Mammary epithelial cell (primary cell): ENCODE results near the gene SLC7A7.

Source experiments
- EZH2 ChIP-seq: IDR thresholded peaks from 2 replicates; pipeline ENCODE4 v1.6.1; 2012; ENCODE audit warnings: low read length, inconsistent platforms, borderline replicate concordance
- TF ChIP-seq, protein P1 (sequence below), 2 donors: IDR thresholded peaks in 1 of 2; conservative IDR thresholded peaks in 1 of 2; 2 replicates each; pipeline ENCODE4 v1.5.1; 2011 to 2012; ENCODE audit warnings: inconsistent platforms in 2 of 2, low read length in 2 of 2, mild to moderate bottlenecking in 2 of 2, control low read depth in 1 of 2, low read depth in 1 of 2; ENCODE audit not compliant: insufficient read depth in 1 of 2; ENCODE audit errors: extremely low read depth in 1 of 2

DNA sequence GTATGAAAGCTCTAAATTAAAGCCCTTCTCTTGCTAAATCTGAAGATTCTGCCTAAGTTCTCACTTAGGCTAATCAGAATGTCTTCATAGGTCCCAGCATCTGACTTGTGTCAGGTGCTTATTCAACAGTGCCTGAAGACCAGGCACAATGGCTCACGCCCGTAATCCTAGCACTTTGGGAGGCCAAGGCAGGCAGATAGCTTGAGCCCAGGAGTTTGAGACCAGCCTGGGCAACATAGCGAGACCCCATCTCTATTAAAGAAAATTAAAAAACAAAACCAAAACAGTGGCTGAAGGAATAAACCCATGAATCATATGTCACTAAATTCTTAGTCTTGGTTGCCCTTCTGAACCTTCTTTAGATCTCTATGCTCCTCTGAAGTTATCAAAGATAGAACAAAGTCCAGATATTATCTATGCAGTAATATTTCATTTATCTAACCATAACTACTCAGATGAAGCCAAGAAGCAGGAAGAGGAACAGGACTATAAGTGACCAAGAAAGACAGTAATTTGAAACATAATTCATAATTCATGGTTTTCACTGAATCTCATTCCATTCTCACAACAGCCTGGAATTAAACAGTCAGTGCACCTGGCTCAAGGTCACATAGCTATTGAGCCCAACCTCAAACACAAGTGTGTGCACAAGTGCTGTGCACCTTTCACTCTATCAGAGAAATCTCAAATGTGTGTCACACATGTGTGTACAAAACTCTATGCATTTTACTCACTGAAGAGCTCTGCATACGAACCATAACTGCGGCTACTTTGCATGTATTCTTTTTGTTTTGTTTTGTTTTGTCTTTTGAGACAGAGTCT is 6.6 kb downstream of the SLC7A7 start:
- TF ChIP-seq, protein P1, sequence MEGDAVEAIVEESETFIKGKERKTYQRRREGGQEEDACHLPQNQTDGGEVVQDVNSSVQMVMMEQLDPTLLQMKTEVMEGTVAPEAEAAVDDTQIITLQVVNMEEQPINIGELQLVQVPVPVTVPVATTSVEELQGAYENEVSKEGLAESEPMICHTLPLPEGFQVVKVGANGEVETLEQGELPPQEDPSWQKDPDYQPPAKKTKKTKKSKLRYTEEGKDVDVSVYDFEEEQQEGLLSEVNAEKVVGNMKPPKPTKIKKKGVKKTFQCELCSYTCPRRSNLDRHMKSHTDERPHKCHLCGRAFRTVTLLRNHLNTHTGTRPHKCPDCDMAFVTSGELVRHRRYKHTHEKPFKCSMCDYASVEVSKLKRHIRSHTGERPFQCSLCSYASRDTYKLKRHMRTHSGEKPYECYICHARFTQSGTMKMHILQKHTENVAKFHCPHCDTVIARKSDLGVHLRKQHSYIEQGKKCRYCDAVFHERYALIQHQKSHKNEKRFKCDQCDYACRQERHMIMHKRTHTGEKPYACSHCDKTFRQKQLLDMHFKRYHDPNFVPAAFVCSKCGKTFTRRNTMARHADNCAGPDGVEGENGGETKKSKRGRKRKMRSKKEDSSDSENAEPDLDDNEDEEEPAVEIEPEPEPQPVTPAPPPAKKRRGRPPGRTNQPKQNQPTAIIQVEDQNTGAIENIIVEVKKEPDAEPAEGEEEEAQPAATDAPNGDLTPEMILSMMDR (conservative IDR thresholded peaks at IDR 0.05 in 1 of 2, IDR thresholded peaks at IDR 0.05 in 1 of 2; ENCODE audit: extremely low read depth in 1 of 2, insufficient read depth in 1 of 2, low read depth in 1 of 2, low read length in 2 of 2): no peak
- no peak for TF ChIP-seq EZH2
